HepG2 (cell line): ENCODE measurements around the gene NOC2L. TPM values are rescaled to one million over a fixed set of nuclear protein-coding genes. Genes with fewer than 3 reads are reported as not detected.
A peak's percentile ranks its signal among the peaks of the same experiment; 100 is the strongest.

Experiments
- ETV5 ChIP-seq: IDR thresholded peaks from 2 replicates; pipeline ENCODE4 v1.6.1; 2018; ENCODE audit warnings: missing biosample characterization, missing genetic modification reagents, inconsistent platforms, borderline replicate concordance
- HDAC1 ChIP-seq: sonication (generic); formaldehyde crosslinking; IDR thresholded peaks from 2 replicates; pipeline ENCODE4 v1.5.1; 2020; ENCODE audit warnings: mild to moderate bottlenecking, missing genetic modification reagents
- REL ChIP-seq: sonication (generic); formaldehyde crosslinking; conservative IDR thresholded peaks from 2 replicates; pipeline ENCODE4 v1.8.0; 2022; ENCODE audit warnings: mild to moderate bottlenecking, missing genetic modification reagents, moderate library complexity
- YEATS2 ChIP-seq: sonication (generic); formaldehyde crosslinking; IDR thresholded peaks from 2 replicates; pipeline ENCODE4 v1.4.0; 2020; ENCODE audit warnings: missing genetic modification reagents, borderline replicate concordance
- ZC3H13 ChIP-seq: sonication (generic); formaldehyde crosslinking; IDR thresholded peaks from 2 replicates; pipeline ENCODE4 v1.8.1; 2023; ENCODE audit warnings: mild to moderate bottlenecking, missing genetic modification reagents, moderate library complexity
- ZFY ChIP-seq: sonication (generic); formaldehyde crosslinking; IDR thresholded peaks from 2 replicates; pipeline ENCODE4 v1.4.0; 2020; ENCODE audit warnings: missing genetic modification reagents
- polyA plus RNA-seq, 8 experiments: library from polyadenylated mRNA; depleted of rRNA in 3 of 8; stranded (reverse) in 7 of 8; unstranded in 1 of 8; fragments of >200 nt; fragmentation: Illumina TruSeq in 4 of 8; extraction: Trizol in 4 of 8; gene quantifications; 2 replicates each; pipeline versions ENCODE4 v1.2.1 to v1.2.3, GENCODE V29; 2011 to 2016; ENCODE audit warnings: low read depth in 4 of 8, missing spikeins in 1 of 8, mixed read lengths in 1 of 8; ENCODE audit not compliant: insufficient read depth in 1 of 8
- total RNA-seq, 5 experiments: library from RNA; depleted of rRNA; stranded (reverse); fragments of >200 nt; fragmentation: Illumina TruSeq; extraction: Trizol; gene quantifications; 2 replicates each; pipeline ENCODE4 v1.2.3, GENCODE V29; 2016; ENCODE audit warnings: low read depth in 1 of 5
- TF ChIP-seq, protein P1 (sequence below): sonication (generic); formaldehyde crosslinking; IDR thresholded peaks from 2 replicates; pipeline ENCODE4 v1.5.0; 2020; ENCODE audit warnings: mild to moderate bottlenecking, missing genetic modification reagents
- TF ChIP-seq, protein P2 (sequence below): conservative IDR thresholded peaks from 2 replicates; pipeline ENCODE4 v1.6.1; 2018; ENCODE audit warnings: missing genetic modification reagents
- TF ChIP-seq, protein P3 (sequence below): sonication (generic); formaldehyde crosslinking; IDR thresholded peaks from 2 replicates; pipeline ENCODE4 v1.9.0; 2021; ENCODE audit warnings: missing genetic modification reagents, borderline replicate concordance
- TF ChIP-seq, protein P4 (sequence below): sonication (generic); formaldehyde crosslinking; IDR thresholded peaks from 2 replicates; pipeline ENCODE4 v1.4.0; 2020; ENCODE audit warnings: missing genetic modification reagents
- TF ChIP-seq, protein P5 (sequence below): sonication (generic); formaldehyde crosslinking; conservative IDR thresholded peaks from 2 replicates; pipeline ENCODE4 v1.8.0; 2022; ENCODE audit warnings: mild to moderate bottlenecking, moderate library complexity, missing genetic modification reagents

Gene NOC2L
- total and polyA plus RNA-seq, 2 of the 13 experiments (the other 11 are each of a cell fraction or from before 2014, with no cell fraction given), result 32.0 to 103 TPM

DNA sequence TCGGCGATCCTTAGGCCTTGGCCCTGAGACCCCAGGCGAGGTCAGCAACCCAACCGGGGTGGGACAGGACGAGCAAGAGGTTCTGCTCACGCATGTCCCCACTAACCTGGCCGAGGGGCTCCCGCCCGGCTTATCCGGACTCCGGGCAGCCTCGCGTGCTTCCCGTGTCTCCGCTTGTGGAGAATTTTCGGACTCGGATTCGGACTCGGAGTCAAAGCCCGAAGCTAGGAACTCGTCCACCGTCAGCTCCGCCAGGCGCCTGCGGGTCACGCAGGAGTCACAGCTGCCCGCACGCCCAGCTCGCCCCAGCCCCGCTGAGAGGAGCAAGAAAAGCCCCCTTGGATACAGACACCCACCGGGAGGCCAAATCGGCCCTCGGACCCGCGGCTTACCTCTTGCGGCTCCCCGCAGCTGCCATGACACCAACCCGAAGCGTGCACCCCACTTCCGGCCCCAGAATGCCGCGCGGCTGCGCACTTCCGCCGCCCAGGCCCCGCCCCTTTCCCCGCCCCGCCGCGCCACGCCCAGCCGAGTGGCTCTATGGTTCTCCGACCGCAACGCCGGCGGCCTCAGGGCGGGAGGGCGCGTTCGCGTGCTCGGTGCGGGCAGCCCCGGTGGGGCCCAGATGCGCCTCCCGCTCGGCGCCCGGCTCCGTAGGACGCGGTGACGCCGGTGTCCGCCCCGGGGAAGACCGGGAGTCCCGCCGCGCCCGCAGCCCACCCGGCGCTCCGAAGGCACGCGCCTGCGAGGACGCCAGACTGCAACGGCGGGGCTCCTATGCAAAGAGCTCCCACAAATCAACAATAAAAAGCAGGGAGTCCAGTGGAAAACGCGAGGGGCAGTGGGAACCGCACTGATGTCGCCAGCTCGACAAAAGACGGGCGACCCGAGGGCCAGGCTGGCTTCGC, at the start of gene NOC2L (continued):
- TF ChIP-seq, protein P1, sequence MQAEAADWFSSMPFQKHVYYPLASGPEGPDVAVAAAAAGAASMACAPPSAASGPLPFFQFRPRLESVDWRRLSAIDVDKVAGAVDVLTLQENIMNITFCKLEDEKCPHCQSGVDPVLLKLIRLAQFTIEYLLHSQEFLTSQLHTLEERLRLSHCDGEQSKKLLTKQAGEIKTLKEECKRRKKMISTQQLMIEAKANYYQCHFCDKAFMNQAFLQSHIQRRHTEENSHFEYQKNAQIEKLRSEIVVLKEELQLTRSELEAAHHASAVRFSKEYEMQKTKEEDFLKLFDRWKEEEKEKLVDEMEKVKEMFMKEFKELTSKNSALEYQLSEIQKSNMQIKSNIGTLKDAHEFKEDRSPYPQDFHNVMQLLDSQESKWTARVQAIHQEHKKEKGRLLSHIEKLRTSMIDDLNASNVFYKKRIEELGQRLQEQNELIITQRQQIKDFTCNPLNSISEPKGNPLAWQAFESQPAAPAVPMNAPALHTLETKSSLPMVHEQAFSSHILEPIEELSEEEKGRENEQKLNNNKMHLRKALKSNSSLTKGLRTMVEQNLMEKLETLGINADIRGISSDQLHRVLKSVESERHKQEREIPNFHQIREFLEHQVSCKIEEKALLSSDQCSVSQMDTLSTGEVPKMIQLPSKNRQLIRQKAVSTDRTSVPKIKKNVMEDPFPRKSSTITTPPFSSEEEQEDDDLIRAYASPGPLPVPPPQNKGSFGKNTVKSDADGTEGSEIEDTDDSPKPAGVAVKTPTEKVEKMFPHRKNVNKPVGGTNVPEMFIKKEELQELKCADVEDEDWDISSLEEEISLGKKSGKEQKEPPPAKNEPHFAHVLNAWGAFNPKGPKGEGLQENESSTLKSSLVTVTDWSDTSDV (CRISPR knock-in tag), result peak; percentile 74; the same call in 1 of the 2 replicates
- peak; percentile 80 for TF ChIP-seq ZFY (CRISPR knock-in tag)
- peak; percentile 77 for TF ChIP-seq REL (CRISPR knock-in tag)
- 0 out of 2 replicates have a peak, but pooled peaks have one; percentile 7 for TF ChIP-seq ETV5 (CRISPR knock-in tag)
- TF ChIP-seq ZC3H13 (CRISPR knock-in tag), result peak; percentile 78
- TF ChIP-seq, protein P2, sequence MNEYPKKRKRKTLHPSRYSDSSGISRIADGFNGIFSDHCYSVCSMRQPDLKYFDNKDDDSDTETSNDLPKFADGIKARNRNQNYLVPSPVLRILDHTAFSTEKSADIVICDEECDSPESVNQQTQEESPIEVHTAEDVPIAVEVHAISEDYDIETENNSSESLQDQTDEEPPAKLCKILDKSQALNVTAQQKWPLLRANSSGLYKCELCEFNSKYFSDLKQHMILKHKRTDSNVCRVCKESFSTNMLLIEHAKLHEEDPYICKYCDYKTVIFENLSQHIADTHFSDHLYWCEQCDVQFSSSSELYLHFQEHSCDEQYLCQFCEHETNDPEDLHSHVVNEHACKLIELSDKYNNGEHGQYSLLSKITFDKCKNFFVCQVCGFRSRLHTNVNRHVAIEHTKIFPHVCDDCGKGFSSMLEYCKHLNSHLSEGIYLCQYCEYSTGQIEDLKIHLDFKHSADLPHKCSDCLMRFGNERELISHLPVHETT (CRISPR knock-in tag), result peak; percentile 90
- peak; percentile 35; the same call in 1 of the 2 replicates for TF ChIP-seq YEATS2 (CRISPR knock-in tag)
- TF ChIP-seq, protein P3, sequence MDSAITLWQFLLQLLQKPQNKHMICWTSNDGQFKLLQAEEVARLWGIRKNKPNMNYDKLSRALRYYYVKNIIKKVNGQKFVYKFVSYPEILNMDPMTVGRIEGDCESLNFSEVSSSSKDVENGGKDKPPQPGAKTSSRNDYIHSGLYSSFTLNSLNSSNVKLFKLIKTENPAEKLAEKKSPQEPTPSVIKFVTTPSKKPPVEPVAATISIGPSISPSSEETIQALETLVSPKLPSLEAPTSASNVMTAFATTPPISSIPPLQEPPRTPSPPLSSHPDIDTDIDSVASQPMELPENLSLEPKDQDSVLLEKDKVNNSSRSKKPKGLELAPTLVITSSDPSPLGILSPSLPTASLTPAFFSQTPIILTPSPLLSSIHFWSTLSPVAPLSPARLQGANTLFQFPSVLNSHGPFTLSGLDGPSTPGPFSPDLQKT (CRISPR knock-in tag), result 0 out of 2 replicates have a peak, but pooled peaks have one; percentile 51
- TF ChIP-seq, protein P4, sequence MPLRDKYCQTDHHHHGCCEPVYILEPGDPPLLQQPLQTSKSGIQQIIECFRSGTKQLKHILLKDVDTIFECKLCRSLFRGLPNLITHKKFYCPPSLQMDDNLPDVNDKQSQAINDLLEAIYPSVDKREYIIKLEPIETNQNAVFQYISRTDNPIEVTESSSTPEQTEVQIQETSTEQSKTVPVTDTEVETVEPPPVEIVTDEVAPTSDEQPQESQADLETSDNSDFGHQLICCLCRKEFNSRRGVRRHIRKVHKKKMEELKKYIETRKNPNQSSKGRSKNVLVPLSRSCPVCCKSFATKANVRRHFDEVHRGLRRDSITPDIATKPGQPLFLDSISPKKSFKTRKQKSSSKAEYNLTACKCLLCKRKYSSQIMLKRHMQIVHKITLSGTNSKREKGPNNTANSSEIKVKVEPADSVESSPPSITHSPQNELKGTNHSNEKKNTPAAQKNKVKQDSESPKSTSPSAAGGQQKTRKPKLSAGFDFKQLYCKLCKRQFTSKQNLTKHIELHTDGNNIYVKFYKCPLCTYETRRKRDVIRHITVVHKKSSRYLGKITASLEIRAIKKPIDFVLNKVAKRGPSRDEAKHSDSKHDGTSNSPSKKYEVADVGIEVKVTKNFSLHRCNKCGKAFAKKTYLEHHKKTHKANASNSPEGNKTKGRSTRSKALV, result peak; percentile 84
- TF ChIP-seq, protein P5, sequence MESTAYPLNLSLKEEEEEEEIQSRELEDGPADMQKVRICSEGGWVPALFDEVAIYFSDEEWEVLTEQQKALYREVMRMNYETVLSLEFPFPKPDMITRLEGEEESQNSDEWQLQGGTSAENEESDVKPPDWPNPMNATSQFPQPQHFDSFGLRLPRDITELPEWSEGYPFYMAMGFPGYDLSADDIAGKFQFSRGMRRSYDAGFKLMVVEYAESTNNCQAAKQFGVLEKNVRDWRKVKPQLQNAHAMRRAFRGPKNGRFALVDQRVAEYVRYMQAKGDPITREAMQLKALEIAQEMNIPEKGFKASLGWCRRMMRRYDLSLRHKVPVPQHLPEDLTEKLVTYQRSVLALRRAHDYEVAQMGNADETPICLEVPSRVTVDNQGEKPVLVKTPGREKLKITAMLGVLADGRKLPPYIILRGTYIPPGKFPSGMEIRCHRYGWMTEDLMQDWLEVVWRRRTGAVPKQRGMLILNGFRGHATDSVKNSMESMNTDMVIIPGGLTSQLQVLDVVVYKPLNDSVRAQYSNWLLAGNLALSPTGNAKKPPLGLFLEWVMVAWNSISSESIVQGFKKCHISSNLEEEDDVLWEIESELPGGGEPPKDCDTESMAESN, result 0 out of 2 replicates have a peak, but pooled peaks have one; percentile 55
- TF ChIP-seq HDAC1 (CRISPR knock-in tag), result peak; percentile 94
